HG03354 (cell line): ENCODE results near the gene TXN2.
"Not testable (repeated sequence)": the region's sequence is repeated elsewhere in the genome, so short reads cannot be mapped to it uniquely, and the experiment has no call there.

Experiments used
- ATAC-seq: cut with Tn5 transposase; IDR thresholded peaks from one replicate; pipeline ENCODE4 v1.9.1; 2021; ENCODE audit warnings: mild to moderate bottlenecking; ENCODE audit not compliant: unreplicated experiment, poor library complexity, severe bottlenecking

The TXN2 gene

GRCh38 chr22:36481393-36482168 is at the start of gene TXN2:
Gene TXN2, minus strand, starts transcription at chr22:36481640. Its CDS starts 803 bp downstream, at chr22:36480837.
- peak; percentile 85 for ATAC-seq

GRCh38 chr22:36528795-36529751 is 47.6 kb upstream of the TXN2 start, which contains the start of gene EIF3D:
Gene EIF3D, minus strand, starts transcription at chr22:36529166. Its CDS starts 3,045 bp downstream, at chr22:36526121.
- peak; percentile 95 for ATAC-seq

- no peak for ATAC-seq
Observed at GRCh38 chr22:36528341-36528740, 46.9 kb upstream of the TXN2 start.

- no peak for ATAC-seq
Observed at GRCh38 chr22:36522662-36523061, 41.2 kb upstream of the TXN2 start.

GRCh38 chr22:36520423-36520822 is 39.0 kb upstream of the TXN2 start:
- no peak for ATAC-seq

- ATAC-seq: not testable (repeated sequence)
Observed at GRCh38 chr22:36519906-36520305, 38.5 kb upstream of the TXN2 start.

- ATAC-seq: no peak
Observed at GRCh38 chr22:36514766-36515165, 33.3 kb upstream of the TXN2 start.

GRCh38 chr22:36512991-36513390 is 31.6 kb upstream of the TXN2 start:
- no peak for ATAC-seq

GRCh38 chr22:36512333-36512732 is 30.9 kb upstream of the TXN2 start:
- ATAC-seq: no peak

GRCh38 chr22:36510966-36511881 is 29.8 kb upstream of the TXN2 start:
- no peak for ATAC-seq

- ATAC-seq: no peak
Observed at GRCh38 chr22:36510384-36510783, 28.9 kb upstream of the TXN2 start.

- no peak for ATAC-seq
Observed at GRCh38 chr22:36507518-36508010, 26.1 kb upstream of the TXN2 start.

- peak; percentile 82 for ATAC-seq
Observed at GRCh38 chr22:36506637-36507517, 25.4 kb upstream of the TXN2 start, which contains the start of gene FOXRED2. Gene FOXRED2, minus strand, starts transcription at chr22:36507040. Its CDS starts 618 bp downstream, at chr22:36506422.

GRCh38 chr22:36505998-36506635 is 24.7 kb upstream of the TXN2 start:
- ATAC-seq: no peak

GRCh38 chr22:36497910-36498665 is 16.6 kb upstream of the TXN2 start:
- ATAC-seq: no peak

- ATAC-seq: no peak
Observed at GRCh38 chr22:36493690-36494110, 12.3 kb upstream of the TXN2 start.

- no peak for ATAC-seq
Observed at GRCh38 chr22:36492109-36492508, 10.7 kb upstream of the TXN2 start.
